HepG2 (cell line): ENCODE measurements around the gene CA7. TPM values are rescaled to one million over a fixed set of nuclear protein-coding genes. Genes with fewer than 3 reads are reported as not detected.

Experiments
- ATM ChIP-seq: fragments of 450-650 bp; IDR thresholded peaks from 2 replicates; pipeline ENCODE4 v1.7.1; 2017; ENCODE audit warnings: mild to moderate bottlenecking, borderline replicate concordance
- CHD2 ChIP-seq: IDR thresholded peaks from 2 replicates; pipeline ENCODE4 v1.6.1; 2011; ENCODE audit warnings: low read depth, low read length, improper control_type of control experiment
- FOXA1 ChIP-seq, 2 experiments: fragments of 450-650 bp in 1 of 2; sonication (generic) in 1 of 2; formaldehyde crosslinking in 1 of 2; IDR thresholded peaks; 2 replicates each; pipeline versions ENCODE4 v1.4.0 to v1.6.1; 2016 to 2020; ENCODE audit warnings: missing genetic modification reagents in 1 of 2
- GTF3A ChIP-seq: sonication (generic); formaldehyde crosslinking; conservative IDR thresholded peaks from 2 replicates; pipeline ENCODE4 v1.4.0; 2020; ENCODE audit warnings: mild to moderate bottlenecking, missing genetic modification reagents
- IRF2 ChIP-seq: IDR thresholded peaks from 2 replicates; pipeline ENCODE4 v1.6.1; 2018; ENCODE audit warnings: missing genetic modification reagents, missing compliant biosample characterization
- KDM5A ChIP-seq: fragments of 200-600 bp; sonication (generic); IDR thresholded peaks from 2 replicates; pipeline ENCODE4 v1.7.0; 2018; ENCODE audit warnings: antibody characterized with exemption, mild to moderate bottlenecking, low read length, borderline replicate concordance
- MEIS1 ChIP-seq: sonication (generic); formaldehyde crosslinking; IDR thresholded peaks from 2 replicates; pipeline ENCODE4 v1.9.0; 2021; ENCODE audit warnings: mild to moderate bottlenecking, missing genetic modification reagents, moderate library complexity, borderline replicate concordance
- RFX5 ChIP-seq: IDR thresholded peaks from 2 replicates; pipeline ENCODE4 v1.6.1; 2011; ENCODE audit warnings: low read depth, low read length, improper control_type of control experiment
- TGIF2 ChIP-seq: IDR thresholded peaks from 2 replicates; pipeline ENCODE4 v1.6.1; 2016; ENCODE audit warnings: control low read depth, missing compliant biosample characterization
- TP53 ChIP-seq: sonication (generic); formaldehyde crosslinking; conservative IDR thresholded peaks from 2 replicates; pipeline ENCODE4 v1.4.0; 2020; ENCODE audit warnings: missing genetic modification reagents
- TSC22D2 ChIP-seq: sonication (generic); formaldehyde crosslinking; IDR thresholded peaks from 2 replicates; pipeline ENCODE4 v1.5.1; 2020; ENCODE audit warnings: missing genetic modification reagents, mild to moderate bottlenecking, borderline replicate concordance
- ZBTB3 ChIP-seq: sonication (generic); formaldehyde crosslinking; IDR thresholded peaks from 2 replicates; pipeline ENCODE4 v1.4.0; 2020; ENCODE audit warnings: low read depth, mild to moderate bottlenecking, moderate library complexity, missing genetic modification reagents, borderline replicate concordance
- ZC3H4 ChIP-seq: sonication (generic); formaldehyde crosslinking; IDR thresholded peaks from 2 replicates; pipeline ENCODE4 v1.4.0; 2020; ENCODE audit warnings: missing genetic modification reagents, borderline replicate concordance
- ZFP62 ChIP-seq: sonication (generic); formaldehyde crosslinking; IDR thresholded peaks from 2 replicates; pipeline ENCODE4 v1.4.0; 2020; ENCODE audit warnings: missing genetic modification reagents
- ZNF101 ChIP-seq: sonication (generic); formaldehyde crosslinking; IDR thresholded peaks from 2 replicates; pipeline ENCODE4 v1.4.0; 2020; ENCODE audit warnings: mild to moderate bottlenecking, low read depth, missing genetic modification reagents, borderline replicate concordance
- ZNF496 ChIP-seq: sonication (generic); formaldehyde crosslinking; IDR thresholded peaks from 2 replicates; pipeline ENCODE4 v1.8.1; 2023; ENCODE audit warnings: mild to moderate bottlenecking, moderate library complexity, missing genetic modification reagents; ENCODE audit not compliant: insufficient replicate concordance
- ZNF878 ChIP-seq: sonication (generic); formaldehyde crosslinking; IDR thresholded peaks from 2 replicates; pipeline ENCODE4 v1.8.1; 2023; ENCODE audit warnings: mild to moderate bottlenecking, missing genetic modification reagents, moderate library complexity
- polyA plus RNA-seq, 8 experiments: library from polyadenylated mRNA; depleted of rRNA in 3 of 8; stranded (reverse) in 7 of 8; unstranded in 1 of 8; fragments of >200 nt; fragmentation: Illumina TruSeq in 4 of 8; extraction: Trizol in 4 of 8; gene quantifications; 2 replicates each; pipeline versions ENCODE4 v1.2.1 to v1.2.3, GENCODE V29; 2011 to 2016; ENCODE audit warnings: low read depth in 4 of 8, missing spikeins in 1 of 8, mixed read lengths in 1 of 8; ENCODE audit not compliant: insufficient read depth in 1 of 8
- total RNA-seq, 5 experiments: library from RNA; depleted of rRNA; stranded (reverse); fragments of >200 nt; fragmentation: Illumina TruSeq; extraction: Trizol; gene quantifications; 2 replicates each; pipeline ENCODE4 v1.2.3, GENCODE V29; 2016; ENCODE audit warnings: low read depth in 1 of 5
- TF ChIP-seq, protein P1 (sequence below): sonication (generic); formaldehyde crosslinking; IDR thresholded peaks from 2 replicates; pipeline ENCODE4 v1.4.0; 2020; ENCODE audit warnings: low read depth, mild to moderate bottlenecking, missing genetic modification reagents
- TF ChIP-seq, protein P2 (sequence below): sonication (generic); formaldehyde crosslinking; IDR thresholded peaks from 2 replicates; pipeline ENCODE4 v1.4.0; 2020; ENCODE audit warnings: missing genetic modification reagents
- TF ChIP-seq, protein P3 (sequence below): sonication (generic); formaldehyde crosslinking; conservative IDR thresholded peaks from 2 replicates; pipeline ENCODE4 v1.8.0; 2022; ENCODE audit warnings: low read depth, missing genetic modification reagents
- TF ChIP-seq, protein P4 (sequence below): IDR thresholded peaks from 2 replicates; pipeline ENCODE4 v1.6.1; 2016; ENCODE audit warnings: low read depth, control low read depth

CA7 gene
- total and polyA plus RNA-seq, 2 of the 13 experiments (the other 11 are each of a cell fraction or from before 2014, with no cell fraction given) = not detected

DNA sequence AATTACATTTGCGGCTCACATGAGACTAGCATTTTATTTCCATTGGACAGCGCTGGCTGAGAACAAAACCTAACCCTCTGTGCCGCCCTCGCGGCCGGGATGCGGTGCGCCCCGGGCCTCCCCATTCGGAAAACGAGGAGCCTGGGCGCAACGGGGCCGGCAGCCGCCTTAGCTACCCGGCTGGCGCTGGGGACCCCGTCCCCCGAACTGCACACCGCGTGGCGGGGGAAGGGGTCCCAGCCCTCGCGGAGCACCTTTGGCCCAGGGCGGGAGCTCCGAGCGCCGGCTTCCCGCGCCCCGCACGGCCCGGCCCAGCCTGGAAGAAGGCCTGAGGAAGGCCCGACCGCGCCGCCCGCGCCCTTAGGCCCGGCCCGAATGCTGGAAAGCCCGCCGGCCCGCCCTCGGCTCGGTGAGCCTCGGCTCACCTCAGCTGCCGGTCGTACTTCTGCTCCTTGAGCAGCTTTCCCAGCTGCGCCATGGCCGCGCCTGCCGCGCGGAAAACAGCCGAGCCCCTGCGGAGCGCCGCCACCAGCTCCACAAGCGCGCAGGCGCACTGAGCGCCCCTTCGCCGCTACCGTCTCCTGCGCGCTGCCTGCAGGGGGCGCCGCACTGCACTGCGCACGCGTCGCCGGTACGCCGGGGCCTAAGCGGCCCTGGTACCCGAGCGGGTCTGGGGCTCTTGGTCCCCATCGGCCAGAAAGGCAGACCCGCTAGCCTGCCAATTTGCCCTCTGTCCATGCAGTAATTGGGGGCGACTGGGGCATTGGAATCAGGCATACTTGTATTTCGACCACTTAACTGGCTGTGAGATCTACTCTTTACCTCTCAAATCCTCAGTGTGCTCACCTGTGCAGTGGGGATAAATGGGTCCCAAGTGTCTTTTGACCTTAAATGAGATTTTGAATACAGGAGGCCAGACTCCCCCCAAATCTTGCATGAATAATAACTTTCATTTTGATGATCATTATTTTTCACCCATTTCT is 13.5 kb upstream of the CA7 start, which contains the start of gene NAE1 (continued):
- TF ChIP-seq ZNF496 (CRISPR knock-in tag) (no peak), ZNF101 (CRISPR knock-in tag) (0 out of 2 replicates have a peak, but pooled peaks have one; percentile 40), IRF2 (CRISPR knock-in tag) (peak; percentile 32; the same call in 1 of the 2 replicates), CHD2 (no peak), ATM (no peak), TGIF2 (no peak), TSC22D2 (CRISPR knock-in tag) (peak; percentile 47; the same call in 1 of the 2 replicates), KDM5A (peak; percentile 75), GTF3A (no peak; the same call in 1 of the 2 replicates), ZBTB3 (peak; percentile 28; the same call in 1 of the 2 replicates), ZC3H4 (no peak), TP53 (CRISPR knock-in tag) (peak; percentile 93), ZNF878 (no peak), FOXA1 (IDR thresholded peaks at IDR 0.05) (no peak), FOXA1 (CRISPR knock-in tag; IDR thresholded peaks at IDR 0.05) (no peak), ZFP62 (CRISPR knock-in tag) (peak; percentile 73; the same call in 1 of the 2 replicates), RFX5 (no peak; the same call in 1 of the 2 replicates), MEIS1 (CRISPR knock-in tag) (no peak; the same call in none of the 2 replicates)
- TF ChIP-seq, protein P1, sequence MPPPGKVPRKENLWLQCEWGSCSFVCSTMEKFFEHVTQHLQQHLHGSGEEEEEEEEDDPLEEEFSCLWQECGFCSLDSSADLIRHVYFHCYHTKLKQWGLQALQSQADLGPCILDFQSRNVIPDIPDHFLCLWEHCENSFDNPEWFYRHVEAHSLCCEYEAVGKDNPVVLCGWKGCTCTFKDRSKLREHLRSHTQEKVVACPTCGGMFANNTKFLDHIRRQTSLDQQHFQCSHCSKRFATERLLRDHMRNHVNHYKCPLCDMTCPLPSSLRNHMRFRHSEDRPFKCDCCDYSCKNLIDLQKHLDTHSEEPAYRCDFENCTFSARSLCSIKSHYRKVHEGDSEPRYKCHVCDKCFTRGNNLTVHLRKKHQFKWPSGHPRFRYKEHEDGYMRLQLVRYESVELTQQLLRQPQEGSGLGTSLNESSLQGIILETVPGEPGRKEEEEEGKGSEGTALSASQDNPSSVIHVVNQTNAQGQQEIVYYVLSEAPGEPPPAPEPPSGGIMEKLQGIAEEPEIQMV (CRISPR knock-in tag) = peak; percentile 65; the same call in 1 of the 2 replicates
- TF ChIP-seq, protein P2, sequence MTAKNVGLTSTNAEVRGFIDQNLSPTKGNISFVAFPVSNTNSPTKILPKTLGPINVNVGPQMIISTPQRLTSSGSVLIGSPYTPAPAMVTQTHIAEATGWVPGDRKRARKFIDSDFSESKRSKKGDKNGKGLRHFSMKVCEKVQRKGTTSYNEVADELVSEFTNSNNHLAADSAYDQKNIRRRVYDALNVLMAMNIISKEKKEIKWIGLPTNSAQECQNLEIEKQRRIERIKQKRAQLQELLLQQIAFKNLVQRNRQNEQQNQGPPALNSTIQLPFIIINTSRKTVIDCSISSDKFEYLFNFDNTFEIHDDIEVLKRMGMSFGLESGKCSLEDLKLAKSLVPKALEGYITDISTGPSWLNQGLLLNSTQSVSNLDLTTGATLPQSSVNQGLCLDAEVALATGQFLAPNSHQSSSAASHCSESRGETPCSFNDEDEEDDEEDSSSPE (CRISPR knock-in tag) = peak; percentile 88
- TF ChIP-seq, protein P3, sequence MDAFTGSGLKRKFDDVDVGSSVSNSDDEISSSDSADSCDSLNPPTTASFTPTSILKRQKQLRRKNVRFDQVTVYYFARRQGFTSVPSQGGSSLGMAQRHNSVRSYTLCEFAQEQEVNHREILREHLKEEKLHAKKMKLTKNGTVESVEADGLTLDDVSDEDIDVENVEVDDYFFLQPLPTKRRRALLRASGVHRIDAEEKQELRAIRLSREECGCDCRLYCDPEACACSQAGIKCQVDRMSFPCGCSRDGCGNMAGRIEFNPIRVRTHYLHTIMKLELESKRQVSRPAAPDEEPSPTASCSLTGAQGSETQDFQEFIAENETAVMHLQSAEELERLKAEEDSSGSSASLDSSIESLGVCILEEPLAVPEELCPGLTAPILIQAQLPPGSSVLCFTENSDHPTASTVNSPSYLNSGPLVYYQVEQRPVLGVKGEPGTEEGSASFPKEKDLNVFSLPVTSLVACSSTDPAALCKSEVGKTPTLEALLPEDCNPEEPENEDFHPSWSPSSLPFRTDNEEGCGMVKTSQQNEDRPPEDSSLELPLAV (CRISPR knock-in tag) = no peak
- TF ChIP-seq, protein P4, sequence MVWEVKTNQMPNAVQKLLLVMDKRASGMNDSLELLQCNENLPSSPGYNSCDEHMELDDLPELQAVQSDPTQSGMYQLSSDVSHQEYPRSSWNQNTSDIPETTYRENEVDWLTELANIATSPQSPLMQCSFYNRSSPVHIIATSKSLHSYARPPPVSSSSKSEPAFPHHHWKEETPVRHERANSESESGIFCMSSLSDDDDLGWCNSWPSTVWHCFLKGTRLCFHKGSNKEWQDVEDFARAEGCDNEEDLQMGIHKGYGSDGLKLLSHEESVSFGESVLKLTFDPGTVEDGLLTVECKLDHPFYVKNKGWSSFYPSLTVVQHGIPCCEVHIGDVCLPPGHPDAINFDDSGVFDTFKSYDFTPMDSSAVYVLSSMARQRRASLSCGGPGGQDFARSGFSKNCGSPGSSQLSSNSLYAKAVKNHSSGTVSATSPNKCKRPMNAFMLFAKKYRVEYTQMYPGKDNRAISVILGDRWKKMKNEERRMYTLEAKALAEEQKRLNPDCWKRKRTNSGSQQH (CRISPR knock-in tag) = no peak; the same call in 1 of the 2 replicates
